Subcutaneous abdominal adipose tissue (tissue), 5 donors: ENCODE data around the gene ACYP2.

Experiments
- H3K27ac ChIP-seq: one replicate; pipeline ENCODE4 v1.7.0; 2013; ENCODE audit warnings: low read depth, mild to moderate bottlenecking, inconsistent platforms, low read length, moderate library complexity
- H3K27me3 ChIP-seq, 5 donors: one replicate each; pipeline ENCODE4 v1.7.0; 2013; ENCODE audit warnings: low read length in 5 of 5, inconsistent platforms in 1 of 5; ENCODE audit not compliant: control insufficient read depth in 5 of 5, insufficient read depth in 4 of 5
- H3K36me3 ChIP-seq, 5 donors: one replicate each; pipeline ENCODE4 v1.7.0; 2013; ENCODE audit warnings: low read length in 5 of 5; ENCODE audit not compliant: control insufficient read depth in 5 of 5, insufficient read depth in 5 of 5
- H3K4me1 ChIP-seq, 5 donors: one replicate each; pipeline ENCODE4 v1.7.0; 2013; ENCODE audit warnings: low read length in 5 of 5, mild to moderate bottlenecking in 3 of 5, moderate library complexity in 1 of 5; ENCODE audit not compliant: control insufficient read depth in 5 of 5, insufficient read depth in 5 of 5
- H3K4me3 ChIP-seq, 5 donors: one replicate each; pipeline ENCODE4 v1.7.0; 2013; ENCODE audit warnings: low read length in 5 of 5, low read depth in 1 of 5
- H3K9ac ChIP-seq, 5 donors: one replicate each; pipeline ENCODE4 v1.7.0; 2013; ENCODE audit warnings: low read length in 5 of 5, mild to moderate bottlenecking in 4 of 5, moderate library complexity in 3 of 5
- H3K9me3 ChIP-seq, 5 donors: one replicate each; pipeline ENCODE4 v1.7.0; 2013; ENCODE audit warnings: low read length in 5 of 5; ENCODE audit not compliant: control insufficient read depth in 5 of 5
- donor health status: healthy.
- donor health status: healthy.
- donor health status: healthy.
- donor health status: healthy.
- donor health status: healthy.

Gene ACYP2

GRCh38 chr2:54233832-54234649, 118.6 kb downstream of the ACYP2 start:
- peaks cover 0 to 5% (median 2%) of the 10 kb centered on the region in 5 donors for H3K9me3 ChIP-seq
- H3K4me3 ChIP-seq, result no peak overlapping the region
- no peaks in the 10 kb centered on the region for H3K27me3 ChIP-seq
- no peak overlapping the region for H3K9ac ChIP-seq
- H3K27ac ChIP-seq, result no peak overlapping the region
- H3K36me3 ChIP-seq, result no peaks in the 10 kb centered on the region
- H3K4me1 ChIP-seq, result peaks cover 0 to 13% (median 10%) of the 10 kb centered on the region in 5 donors

DNA sequence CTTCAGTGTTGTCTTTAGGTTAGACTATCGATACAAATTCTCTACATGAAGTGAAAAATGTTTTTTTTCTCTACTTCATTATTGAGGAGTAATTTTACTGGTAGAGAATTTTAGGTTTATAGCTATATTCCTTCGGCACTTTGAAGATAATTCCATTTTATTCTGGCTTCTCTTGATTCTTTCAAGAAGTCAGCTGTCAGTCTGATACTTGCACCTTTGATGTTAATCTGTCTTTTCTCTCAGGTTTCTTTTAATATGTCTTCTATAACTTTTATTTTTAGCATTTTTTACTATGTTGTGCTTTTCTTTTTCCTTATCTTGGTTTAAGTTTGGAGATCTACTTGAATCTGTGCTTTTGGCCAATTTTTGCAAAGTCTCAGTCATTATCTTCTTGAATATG, 122.0 kb downstream of the ACYP2 start:
- Histone ChIP-seq H3K9me3 (peaks cover 0 to 5% (median 2%) of the 10 kb centered on the region in 5 donors), H3K4me1 (peaks cover 2 to 36% (median 23%) of the 10 kb centered on the region in 5 donors), H3K4me3 (no peak overlapping the region), H3K27me3 (no peaks in the 10 kb centered on the region), H3K27ac (no peak overlapping the region), H3K9ac (no peak overlapping the region), H3K36me3 (no peaks in the 10 kb centered on the region)

DNA sequence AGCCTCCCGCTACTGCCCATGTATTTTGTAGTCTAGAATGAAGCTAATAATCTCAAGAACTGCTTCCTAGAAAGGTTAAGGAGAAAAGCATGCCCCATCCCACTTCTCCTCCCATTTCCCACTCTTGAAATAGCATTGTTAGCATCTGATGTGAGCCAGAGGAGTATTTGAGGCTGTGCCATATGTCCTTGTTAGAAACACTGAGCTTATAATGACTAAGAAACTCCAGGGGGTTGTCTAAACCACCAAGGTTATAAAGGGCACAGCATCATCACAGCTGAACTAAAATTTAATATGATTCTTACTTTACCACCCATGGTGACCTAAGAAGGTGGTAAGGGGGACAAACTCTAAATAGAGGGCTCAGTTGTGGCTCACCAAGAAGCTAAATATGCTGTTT, 124.0 kb downstream of the ACYP2 start:
- H3K4me3 ChIP-seq, result no peak overlapping the region
- H3K27ac ChIP-seq, result peak overlapping the region; percentile 97
- H3K9ac ChIP-seq, result no peak overlapping the region
- H3K4me1 ChIP-seq, result peaks cover 2 to 28% (median 21%) of the 10 kb centered on the region in 5 donors
- H3K36me3 ChIP-seq, result no peaks in the 10 kb centered on the region
- peaks cover 0 to 5% (median 2%) of the 10 kb centered on the region in 5 donors for H3K9me3 ChIP-seq
- no peaks in the 10 kb centered on the region for H3K27me3 ChIP-seq

- H3K9me3 ChIP-seq, result peaks cover 0 to 5% (median 2%) of the 10 kb centered on the region in 5 donors
- H3K9ac ChIP-seq, result peak overlapping the region in 2 of 5 donors; percentile 28 to 49
- no peaks in the 10 kb centered on the region for H3K27me3 ChIP-seq
- H3K36me3 ChIP-seq, result no peaks in the 10 kb centered on the region
- H3K4me1 ChIP-seq, result peaks cover 2 to 26% (median 21%) of the 10 kb centered on the region in 5 donors
- no peak overlapping the region for H3K4me3 ChIP-seq
- H3K27ac ChIP-seq, result peak overlapping the region; percentile 97
Measured at GRCh38 chr2:54240515-54241469, 125.4 kb downstream of the ACYP2 start.

DNA sequence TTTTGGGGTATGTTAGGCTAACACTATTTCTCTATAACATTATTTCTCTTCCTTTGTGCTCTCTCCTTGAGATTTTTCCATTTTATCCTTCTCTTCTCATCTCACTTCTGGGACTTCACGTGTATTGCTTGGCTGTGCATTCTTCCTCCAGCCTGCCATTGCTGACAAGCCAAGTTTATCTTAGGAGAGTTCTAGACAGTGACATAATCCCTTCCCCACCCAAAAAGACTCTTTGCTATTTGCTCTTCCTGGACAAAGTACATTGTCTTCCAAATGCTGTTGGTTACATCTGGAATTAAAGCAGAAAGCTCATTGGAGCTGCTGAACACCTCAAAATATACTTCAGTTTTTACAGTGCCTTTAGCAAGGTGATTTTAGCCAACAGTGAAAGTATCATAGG, 131.7 kb downstream of the ACYP2 start:
- Histone ChIP-seq H3K9ac (no peak overlapping the region), H3K27ac (no peak overlapping the region), H3K9me3 (no peaks in the 10 kb centered on the region), H3K4me3 (no peak overlapping the region), H3K27me3 (no peaks in the 10 kb centered on the region), H3K4me1 (peaks cover 0 to 5% (median under 1%) of the 10 kb centered on the region in 5 donors), H3K36me3 (no peaks in the 10 kb centered on the region)

DNA sequence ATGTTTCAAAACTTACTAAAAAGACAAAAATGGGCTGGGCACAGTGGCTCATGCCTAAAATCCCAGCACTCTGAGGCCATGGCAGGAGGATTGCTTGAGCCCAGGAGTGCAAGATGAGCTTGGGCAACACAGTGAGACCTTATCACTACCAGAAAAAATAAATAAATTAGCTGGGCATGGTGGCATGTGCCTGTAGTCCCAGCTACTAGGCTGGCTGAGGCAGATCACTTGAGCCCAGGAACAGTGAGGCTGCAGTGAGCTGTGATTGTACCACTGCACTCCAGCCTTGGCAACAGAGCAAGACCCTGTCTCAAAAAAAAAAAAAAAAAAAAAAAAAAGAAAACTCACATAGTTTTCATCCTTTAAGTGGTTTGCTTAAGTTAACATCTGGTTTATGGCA, 134.2 kb downstream of the ACYP2 start:
- Histone ChIP-seq H3K9me3 (no peaks in the 10 kb centered on the region), H3K27me3 (no peaks in the 10 kb centered on the region), H3K36me3 (peaks cover 0 to 2% (median 0%) of the 10 kb centered on the region in 5 donors), H3K27ac (no peak overlapping the region), H3K4me1 (peaks cover 0 to 5% (median 0%) of the 10 kb centered on the region in 5 donors), H3K4me3 (no peak overlapping the region), H3K9ac (no peak overlapping the region)

DNA sequence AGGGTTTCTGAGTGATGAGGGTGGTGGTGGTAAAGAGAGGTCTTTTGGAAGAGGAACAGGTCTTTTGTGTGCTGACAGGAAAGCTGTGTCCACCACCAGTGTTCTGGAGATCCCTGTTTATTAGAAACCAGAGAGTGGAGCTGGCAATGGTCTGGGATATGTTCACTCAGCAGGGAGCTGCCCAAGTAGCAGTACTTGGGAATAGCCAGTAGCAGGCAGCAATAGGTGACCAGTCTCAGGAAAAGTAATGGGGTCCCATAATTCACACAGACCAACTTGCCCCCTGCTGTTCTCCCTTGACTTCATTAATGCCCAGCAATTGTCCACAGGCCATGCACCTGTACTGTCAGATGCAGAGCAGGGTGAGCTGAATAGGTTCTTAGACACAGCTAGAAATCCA, 138.8 kb downstream of the ACYP2 start:
- Histone ChIP-seq H3K27me3 (no peaks in the 10 kb centered on the region), H3K4me1 (peaks cover 0 to 8% (median 0%) of the 10 kb centered on the region in 5 donors), H3K9me3 (no peaks in the 10 kb centered on the region), H3K27ac (no peak overlapping the region), H3K36me3 (peaks cover 0 to 3% (median 0%) of the 10 kb centered on the region in 5 donors), H3K4me3 (no peak overlapping the region), H3K9ac (no peak overlapping the region)

GRCh38 chr2:54255230-54256090, 140.0 kb downstream of the ACYP2 start:
- Histone ChIP-seq H3K27ac (no peak overlapping the region), H3K36me3 (peaks cover 0 to 3% (median 0%) of the 10 kb centered on the region in 5 donors), H3K4me3 (no peak overlapping the region), H3K9ac (no peak overlapping the region), H3K4me1 (peaks cover 0 to 8% (median 0%) of the 10 kb centered on the region in 5 donors), H3K27me3 (no peaks in the 10 kb centered on the region), H3K9me3 (no peaks in the 10 kb centered on the region)

GRCh38 chr2:54256091-54256694, 140.8 kb downstream of the ACYP2 start, which contains the start of gene TSPYL6:
TSS of gene TSPYL6 (minus strand) at chr2:54256229. CDS start at chr2:54256151, 78 bp downstream.
- no peaks in the 10 kb centered on the region for H3K9me3 ChIP-seq
- H3K4me1 ChIP-seq, result peaks cover 0 to 4% (median 0%) of the 10 kb centered on the region in 5 donors
- no peak within 1 kb of the TSS for H3K27ac ChIP-seq
- H3K4me3 ChIP-seq, result no peak within 1 kb of the TSS
- H3K9ac ChIP-seq, result no peak within 1 kb of the TSS
- peaks cover 0 to 3% (median 0%) of the 10 kb centered on the region in 5 donors for H3K36me3 ChIP-seq
- H3K27me3 ChIP-seq, result no peaks in the 10 kb centered on the region
